ENCODE data around the gene FNBP1.

Gene FNBP1

GRCh38 chr9:130054820-130055219, 11.8 kb upstream of the FNBP1 start:
- TF ChIP-seq, protein P1, sequence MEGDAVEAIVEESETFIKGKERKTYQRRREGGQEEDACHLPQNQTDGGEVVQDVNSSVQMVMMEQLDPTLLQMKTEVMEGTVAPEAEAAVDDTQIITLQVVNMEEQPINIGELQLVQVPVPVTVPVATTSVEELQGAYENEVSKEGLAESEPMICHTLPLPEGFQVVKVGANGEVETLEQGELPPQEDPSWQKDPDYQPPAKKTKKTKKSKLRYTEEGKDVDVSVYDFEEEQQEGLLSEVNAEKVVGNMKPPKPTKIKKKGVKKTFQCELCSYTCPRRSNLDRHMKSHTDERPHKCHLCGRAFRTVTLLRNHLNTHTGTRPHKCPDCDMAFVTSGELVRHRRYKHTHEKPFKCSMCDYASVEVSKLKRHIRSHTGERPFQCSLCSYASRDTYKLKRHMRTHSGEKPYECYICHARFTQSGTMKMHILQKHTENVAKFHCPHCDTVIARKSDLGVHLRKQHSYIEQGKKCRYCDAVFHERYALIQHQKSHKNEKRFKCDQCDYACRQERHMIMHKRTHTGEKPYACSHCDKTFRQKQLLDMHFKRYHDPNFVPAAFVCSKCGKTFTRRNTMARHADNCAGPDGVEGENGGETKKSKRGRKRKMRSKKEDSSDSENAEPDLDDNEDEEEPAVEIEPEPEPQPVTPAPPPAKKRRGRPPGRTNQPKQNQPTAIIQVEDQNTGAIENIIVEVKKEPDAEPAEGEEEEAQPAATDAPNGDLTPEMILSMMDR (conservative IDR thresholded peaks at IDR 0.05; ENCODE audit: low read depth, low read length): no peak
- peak overlapping the region; percentile 90 for H3K4me3 ChIP-seq (ENCODE audit: low read depth, low read length)

GRCh38 chr9:130054325-130054786, 11.4 kb upstream of the FNBP1 start:
- TF ChIP-seq, protein P1 (conservative IDR thresholded peaks at IDR 0.05; ENCODE audit: low read depth, low read length): no peak
- peak overlapping the region; percentile 90 for H3K4me3 ChIP-seq (ENCODE audit: low read depth, low read length)
- DNase-seq (ENCODE audit: low read depth): no peak

More at GRCh38 chr9:130054820-130055219, 11.8 kb upstream of the FNBP1 start:
- no peak for DNase-seq (ENCODE audit: low read depth)

GRCh38 chr9:130053504-130054324, 10.7 kb upstream of the FNBP1 start, which contains the start of gene GPR107:
Gene GPR107 (plus strand): TSS chr9:130053906. CDS start chr9:130053933, 27 bp downstream.
- TF ChIP-seq, protein P1 (conservative IDR thresholded peaks at IDR 0.05; ENCODE audit: low read depth, low read length): no peak
- peak; percentile 72 for DNase-seq (ENCODE audit: low read depth)

GRCh38 chr9:130053109-130053503, 10.1 kb upstream of the FNBP1 start:
- TF ChIP-seq, protein P1 (conservative IDR thresholded peaks at IDR 0.05; ENCODE audit: low read depth, low read length): no peak
- DNase-seq (ENCODE audit: low read depth): no peak
- H3K4me3 ChIP-seq (ENCODE audit: low read depth, low read length): peak overlapping the region; percentile 90

More at GRCh38 chr9:130053504-130054324, 10.7 kb upstream of the FNBP1 start, which contains the start of gene GPR107:
- H3K4me3 ChIP-seq (ENCODE audit: low read depth, low read length): peak within 1 kb of the TSS; percentile 90

DNA sequence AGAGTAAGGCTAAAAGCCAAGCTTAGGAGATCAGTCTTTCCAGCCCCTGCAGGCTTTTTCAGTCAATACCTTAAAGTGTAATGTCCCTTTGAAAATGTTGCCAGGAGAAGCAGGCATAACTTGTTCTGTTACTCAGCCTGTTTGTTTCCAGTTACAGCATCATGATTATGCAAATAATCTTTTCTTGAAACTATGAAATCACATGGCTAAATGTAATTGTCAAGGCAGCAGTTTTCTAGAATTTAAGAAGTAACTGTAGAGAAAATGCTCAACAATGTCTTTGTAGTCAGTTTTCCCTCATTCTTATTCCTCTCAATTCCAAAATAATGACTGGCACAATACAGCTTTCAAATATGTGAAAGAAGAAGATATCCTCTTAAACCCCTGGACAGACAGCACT, 8.9 kb upstream of the FNBP1 start:
- TF ChIP-seq, protein P1 (conservative IDR thresholded peaks at IDR 0.05; ENCODE audit: low read depth, low read length): no peak
- DNase-seq (ENCODE audit: low read depth): no peak
- no peak overlapping the region for H3K4me3 ChIP-seq (ENCODE audit: low read depth, low read length)

- DNase-seq (ENCODE audit: low read depth): no peak
- H3K4me3 ChIP-seq (ENCODE audit: low read depth, low read length): no peak overlapping the region
- TF ChIP-seq, protein P1 (conservative IDR thresholded peaks at IDR 0.05; ENCODE audit: low read depth, low read length): no peak
Observed at GRCh38 chr9:130050462-130050861, 7.5 kb upstream of the FNBP1 start.

All from choroid plexus epithelial cell (primary cell).